Activated CD4-positive, CD25-positive, alpha-beta regulatory T cell treated with anti-CD3 and anti-CD28 coated beads, Interleukin-2, amount 50 U/mL, for 72 hours (primary cell): ENCODE results near the gene NET1.
"Not testable (repeated sequence)": the region's sequence is repeated elsewhere in the genome, so short reads cannot be mapped to it uniquely, and the experiment has no call there.

Experiments
- DNase-seq: peaks from one replicate; pipeline ENCODE4 v3.0.0; 2021

Gene NET1

DNA sequence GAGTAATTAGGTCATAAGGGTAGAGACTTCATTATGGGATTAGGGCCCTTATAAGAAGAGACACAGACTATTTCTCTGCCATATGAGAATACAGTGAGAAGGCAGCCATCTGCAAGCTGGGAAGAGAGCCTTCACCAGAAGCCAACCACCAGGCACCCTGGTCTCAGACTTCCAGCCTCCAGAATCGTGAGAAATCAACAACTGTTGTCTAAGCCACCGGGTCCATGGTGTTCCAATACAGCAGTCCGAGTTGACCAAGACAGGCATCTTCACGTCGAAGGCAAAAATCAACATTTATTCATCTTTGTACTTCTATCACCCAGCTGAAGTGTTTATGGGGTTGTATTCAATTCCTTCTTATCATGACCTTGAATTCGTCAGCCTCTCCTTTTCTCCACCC is 13.0 kb upstream of the NET1 start:
- no peak for DNase-seq

GRCh38 chr10:5400468-5401240 is 11.7 kb upstream of the NET1 start:
- no peak for DNase-seq

DNA sequence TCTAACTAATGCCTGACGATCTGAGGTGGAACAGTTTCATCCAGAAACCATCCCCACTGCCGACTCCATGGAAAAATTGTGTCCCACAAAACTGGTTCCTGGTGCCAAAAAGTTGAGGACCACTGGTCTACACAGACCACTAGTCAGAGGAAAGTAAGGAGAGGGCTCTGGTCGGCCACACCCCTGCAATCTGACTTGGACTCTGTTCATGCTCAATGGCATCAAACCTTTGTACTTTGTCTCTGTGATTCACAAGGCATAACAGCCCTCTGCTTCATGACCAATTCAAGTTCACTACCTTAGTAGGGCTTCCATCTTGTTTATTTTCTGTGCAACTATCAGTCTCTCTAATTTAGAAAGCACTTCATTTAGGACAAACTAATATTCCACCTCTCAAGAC is 9.6 kb upstream of the NET1 start:
- DNase-seq, result no peak

DNA sequence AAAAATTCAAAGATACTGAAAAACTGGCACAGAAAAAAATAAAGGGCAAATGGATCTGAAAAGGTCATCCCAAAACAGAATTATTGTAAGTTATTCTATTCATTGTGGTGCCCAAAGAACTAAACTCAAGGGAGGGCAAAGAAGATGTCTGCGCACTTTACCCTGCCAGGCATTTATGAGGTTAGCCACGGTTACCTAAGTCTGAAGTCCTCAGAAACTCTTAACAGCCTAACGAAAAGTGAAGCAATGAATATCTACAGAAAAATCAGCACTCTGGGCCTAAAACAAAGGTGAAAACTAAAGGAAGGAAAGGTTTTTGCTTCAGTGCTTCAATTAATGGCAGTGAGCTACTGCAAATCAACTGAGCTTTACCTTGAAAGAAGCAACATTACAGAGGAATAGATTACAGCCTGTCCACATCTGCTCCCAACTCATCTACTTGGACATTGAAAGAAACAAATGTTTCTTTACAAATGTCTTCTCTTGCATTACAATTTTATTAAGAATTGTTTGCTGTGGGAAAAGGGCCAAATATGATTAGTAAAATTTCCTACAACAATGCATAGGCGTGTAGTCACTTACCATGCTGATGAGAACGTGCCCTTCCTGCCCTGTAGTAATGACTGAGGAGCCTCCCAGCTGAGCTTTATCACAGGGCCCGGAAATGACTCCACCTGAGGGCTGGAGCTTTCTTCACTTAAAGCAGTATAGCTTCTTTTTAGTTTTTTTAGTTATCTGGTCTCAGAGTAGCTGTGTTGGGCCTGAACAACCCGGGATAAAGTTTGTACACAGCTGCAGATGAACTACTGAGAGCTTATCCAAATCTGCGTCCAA is 7.9 kb upstream of the NET1 start, which contains the start of gene TUBAL3:
Gene TUBAL3 (minus strand): TSS at position 621 of the 834 bp plus-strand sequence. CDS start 36 bp downstream, at position 585.
- no peak for DNase-seq

GRCh38 chr10:5406918-5407317 is 5.4 kb upstream of the NET1 start:
- no peak for DNase-seq

DNA sequence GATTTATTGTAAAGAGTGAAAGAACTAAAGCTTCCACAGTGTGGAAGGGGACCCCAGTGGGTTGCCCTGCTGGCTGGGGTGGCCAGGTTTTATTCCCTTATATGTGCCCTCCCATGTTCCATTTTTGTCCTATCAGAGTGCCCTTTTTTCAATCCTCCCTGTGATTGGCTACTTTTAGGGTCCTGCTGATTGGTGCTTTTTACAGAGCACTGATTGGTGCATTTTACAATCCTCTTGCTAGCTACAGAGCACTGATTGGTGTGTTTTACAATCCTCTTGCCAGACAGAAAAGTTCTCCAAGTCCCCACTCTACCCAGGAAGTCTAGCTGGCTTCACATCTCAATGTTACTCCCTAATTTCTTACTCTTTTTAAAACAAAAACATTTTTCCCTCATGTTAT is 1.6 kb upstream of the NET1 start:
- DNase-seq, result not testable (repeated sequence)

- no peak for DNase-seq
These were observed 448 bp upstream of the NET1 start for GRCh38 chr10:5411941-5412276.

- no peak for DNase-seq
These were observed 918 bp downstream of the NET1 start for GRCh38 chr10:5413012-5413938.

GRCh38 chr10:5416981-5417380 is 4.6 kb downstream of the NET1 start:
- DNase-seq, result no peak

DNA sequence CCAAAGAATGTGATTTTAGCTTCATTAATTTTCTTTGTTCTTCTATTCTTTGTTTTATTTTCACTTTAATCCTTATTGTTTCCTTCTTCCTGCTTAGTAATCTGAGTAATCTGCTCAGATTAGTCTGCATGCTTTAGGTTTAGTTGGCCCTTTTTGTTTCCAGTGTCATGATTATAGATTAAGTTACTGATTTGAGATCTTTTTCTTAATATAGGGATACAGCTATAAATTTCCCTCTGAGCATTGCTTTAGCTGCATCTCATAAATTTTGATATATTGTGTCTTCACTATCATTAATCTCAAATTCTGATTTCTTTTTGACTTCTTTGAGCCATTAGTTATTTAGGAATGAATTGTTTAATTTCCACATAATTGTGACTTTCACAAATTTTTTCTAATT is 6.2 kb downstream of the NET1 start:
- DNase-seq, result no peak

GRCh38 chr10:5419466-5420094 is 7.2 kb downstream of the NET1 start:
- no peak for DNase-seq

- DNase-seq, result no peak
These were observed 11.4 kb downstream of the NET1 start for GRCh38 chr10:5423771-5424170.

- DNase-seq, result no peak
These were observed 12.4 kb downstream of the NET1 start for GRCh38 chr10:5424751-5425150.

GRCh38 chr10:5428133-5428532 is 15.8 kb downstream of the NET1 start:
- no peak for DNase-seq

- DNase-seq, result no peak
These were observed 20.8 kb downstream of the NET1 start for GRCh38 chr10:5433182-5433581.

DNA sequence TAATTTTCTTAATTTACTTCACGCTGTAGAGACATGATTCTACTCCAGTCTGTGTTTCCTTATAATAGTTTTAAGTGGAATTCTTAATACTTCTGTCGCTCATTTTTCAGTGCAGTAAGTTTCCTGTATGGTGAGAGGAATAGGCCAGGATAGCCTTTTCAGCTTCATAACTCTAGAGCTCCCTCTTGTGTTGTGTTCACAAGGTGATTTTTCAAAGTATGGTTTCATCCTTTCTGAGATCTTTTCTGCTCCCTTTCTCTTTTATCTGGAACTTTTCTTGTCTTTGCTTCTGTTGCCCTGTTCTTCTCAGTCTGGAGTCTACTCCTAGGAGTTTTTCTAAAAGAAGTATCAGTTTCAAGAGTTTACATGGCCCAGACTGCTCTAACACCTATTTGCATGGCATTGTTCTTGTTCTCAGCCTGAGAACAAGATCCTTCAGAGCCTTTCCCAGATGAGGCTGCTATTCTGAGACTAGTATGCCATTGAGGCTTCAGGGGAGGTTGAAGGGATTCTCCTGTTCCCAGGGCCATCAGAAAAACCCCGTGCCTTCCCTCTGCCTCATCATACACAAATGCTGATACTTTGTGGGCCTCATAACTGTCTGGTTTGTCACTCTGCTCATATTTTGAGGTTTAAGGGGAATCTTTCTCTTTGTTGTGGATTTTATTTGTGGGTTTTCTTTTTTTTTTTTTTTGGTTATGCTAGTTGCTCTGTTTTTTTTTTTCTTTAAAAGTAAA is 21.8 kb downstream of the NET1 start:
- DNase-seq, result no peak

DNA sequence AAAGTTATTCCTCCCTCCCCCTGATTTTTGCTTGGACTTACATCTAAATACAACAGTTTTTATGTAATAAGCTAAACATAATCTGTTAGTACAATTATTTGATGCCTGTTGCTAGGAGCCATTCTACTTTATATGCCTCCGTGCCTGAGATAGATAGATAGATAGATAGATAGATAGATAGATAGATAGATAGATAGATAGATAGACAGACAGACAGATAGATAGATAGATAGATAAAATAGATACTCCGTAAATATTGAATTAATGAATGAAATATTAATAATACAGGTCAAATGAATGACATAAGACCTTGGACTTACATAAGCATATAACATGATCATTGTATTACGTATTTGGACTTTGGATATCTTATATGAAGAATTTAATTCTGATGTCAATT is 23.0 kb downstream of the NET1 start:
- no peak for DNase-seq

- no peak for DNase-seq
These were observed 27.8 kb downstream of the NET1 start for GRCh38 chr10:5440206-5440605.

DNA sequence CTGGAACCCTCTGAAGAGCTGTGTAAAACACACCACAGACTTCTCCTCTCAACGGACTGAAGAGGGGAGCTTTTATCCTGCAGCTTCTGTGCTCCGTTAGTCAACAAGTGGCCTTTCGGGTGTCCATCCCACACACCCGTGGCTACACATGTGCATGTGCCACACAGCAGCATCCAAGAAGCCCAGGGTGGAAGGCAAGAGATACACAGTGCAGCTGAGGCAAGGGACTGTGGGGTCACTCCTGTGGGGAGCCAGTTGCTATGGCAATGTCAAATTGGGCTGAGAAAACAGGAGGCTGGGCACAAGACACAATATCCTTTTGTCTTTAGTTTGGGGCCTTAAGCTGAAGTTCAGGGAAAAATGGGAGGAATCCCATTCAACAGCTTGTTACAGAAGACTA is 28.7 kb downstream of the NET1 start:
- DNase-seq, result no peak

GRCh38 chr10:5442065-5442989 is 30.0 kb downstream of the NET1 start:
- no peak for DNase-seq

GRCh38 chr10:5442990-5443370 is 30.6 kb downstream of the NET1 start:
- no peak for DNase-seq
